Activated T-helper 17 cell treated with anti-CD3 and anti-CD28 coated beads, Interleukin-2, amount 50 U/mL, for 72 hours (primary cell): ENCODE data around the gene HMBS. TPM values are rescaled to one million over a fixed set of nuclear protein-coding genes. Genes with fewer than 3 reads are reported as not detected.

Experiments
- total RNA-seq, 2 donors: library from RNA; stranded (reverse); gene quantifications; one replicate each; pipeline ENCODE4 v1.2.3, GENCODE V29; 2022

The HMBS gene
- total RNA-seq, 2 donors from 2014 or later: 15.7 to 26.3 TPM

Other genes with a start within 250 kb of the HMBS start
- gene CXCR5, start 201.0 kb upstream of the HMBS start, total RNA-seq: 10 to 100 TPM in 1 of 2 donors, 1 to 10 TPM in 1; 8.0 to 20.2 TPM
- 10 to 100 TPM; 30.2 to 49.6 TPM for gene BCL9L, start 159.0 kb upstream of the HMBS start, total RNA-seq
- gene UPK2, start 128.6 kb upstream of the HMBS start, total RNA-seq: 1 to 10 TPM in 1 of 2 donors, under 1 TPM in 1; 0.43 to 7.1 TPM
- gene FOXR1, start 113.1 kb upstream of the HMBS start, total RNA-seq: under 1 TPM in 1 of 2 donors, not detected in 1; 0.98 TPM
- gene CENATAC, start 86.7 kb upstream of the HMBS start, total RNA-seq: 10 to 100 TPM; 38.9 to 44.8 TPM
- 1,000 to 10,000 TPM; 1,597 to 2,232 TPM for gene RPS25, start 66.5 kb upstream of the HMBS start, total RNA-seq
- 10 to 100 TPM; 75.2 to 77.6 TPM for gene TRAPPC4, start 66.1 kb upstream of the HMBS start, total RNA-seq
- gene SLC37A4, start 54.0 kb upstream of the HMBS start, total RNA-seq: 10 to 100 TPM; 28.1 to 36.8 TPM
- gene HYOU1, start 27.7 kb upstream of the HMBS start, total RNA-seq: 100 to 1,000 TPM in 1 of 2 donors, 10 to 100 TPM in 1; 67.7 to 117 TPM
- gene VPS11, start 17.1 kb upstream of the HMBS start, total RNA-seq: 10 to 100 TPM; 31.7 to 33.7 TPM
- 10 to 100 TPM; 57.6 to 85.7 TPM for gene DPAGT1, start 17.0 kb downstream of the HMBS start, total RNA-seq
- gene C2CD2L, start 22.5 kb downstream of the HMBS start, total RNA-seq: 10 to 100 TPM; 16.5 to 26.4 TPM
- 10 to 100 TPM; 41.6 to 47.5 TPM for gene HINFP, start 36.7 kb downstream of the HMBS start, total RNA-seq
- not detected for gene ABCG4, start 64.2 kb downstream of the HMBS start, total RNA-seq
- 10 to 100 TPM in 1 of 2 donors, 1 to 10 TPM in 1; 9.7 to 10.3 TPM for gene NLRX1, start 83.8 kb downstream of the HMBS start, total RNA-seq
- under 1 TPM in 1 of 2 donors, not detected in 1; 0.19 TPM for gene NHERF4, start 100.6 kb downstream of the HMBS start, total RNA-seq
- gene CBL, start 121.5 kb downstream of the HMBS start, total RNA-seq: 10 to 100 TPM; 35.9 to 41.7 TPM
- gene MCAM, start 232.2 kb downstream of the HMBS start, total RNA-seq: 10 to 100 TPM in 1 of 2 donors, 1 to 10 TPM in 1; 8.2 to 31.1 TPM
- gene RNF26, start 249.6 kb downstream of the HMBS start, total RNA-seq: 10 to 100 TPM; 23.7 to 32.6 TPM